Measurements from ENCODE around the gene MUC5AC.

MUC5AC gene

GRCh38 chr11:1205121-1205986 lies 47.6 kb downstream of the MUC5AC start:
- no peak for TF ChIP-seq CTCF (IDR thresholded peaks at IDR 0.05)
- no peak for TF ChIP-seq ZFX (IDR thresholded peaks at IDR 0.05; ENCODE audit: borderline replicate concordance)
- H3K27ac ChIP-seq, result no peak overlapping the region

DNA sequence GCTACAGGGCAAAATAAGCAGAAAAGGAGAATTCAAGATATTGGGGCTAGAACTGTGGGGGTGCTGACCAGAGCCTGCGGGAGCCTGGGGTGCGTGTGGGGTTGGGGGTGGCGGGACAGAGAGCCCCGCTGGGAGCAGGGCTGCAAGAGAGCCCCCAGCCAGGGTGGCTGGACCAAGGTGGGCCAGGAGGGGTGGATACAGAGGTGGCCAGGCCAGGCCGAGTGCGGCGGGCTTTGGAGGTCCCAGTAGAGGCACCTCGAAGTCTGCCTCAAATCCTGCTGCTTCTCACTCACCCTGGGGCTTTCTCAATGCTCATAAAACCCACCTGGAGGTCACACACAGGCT lies 48.2 kb downstream of the MUC5AC start:
- no peak for TF ChIP-seq CTCF (IDR thresholded peaks at IDR 0.05)
- TF ChIP-seq ZFX (IDR thresholded peaks at IDR 0.05; ENCODE audit: borderline replicate concordance), result no peak
- H3K27ac ChIP-seq, result no peak overlapping the region

DNA sequence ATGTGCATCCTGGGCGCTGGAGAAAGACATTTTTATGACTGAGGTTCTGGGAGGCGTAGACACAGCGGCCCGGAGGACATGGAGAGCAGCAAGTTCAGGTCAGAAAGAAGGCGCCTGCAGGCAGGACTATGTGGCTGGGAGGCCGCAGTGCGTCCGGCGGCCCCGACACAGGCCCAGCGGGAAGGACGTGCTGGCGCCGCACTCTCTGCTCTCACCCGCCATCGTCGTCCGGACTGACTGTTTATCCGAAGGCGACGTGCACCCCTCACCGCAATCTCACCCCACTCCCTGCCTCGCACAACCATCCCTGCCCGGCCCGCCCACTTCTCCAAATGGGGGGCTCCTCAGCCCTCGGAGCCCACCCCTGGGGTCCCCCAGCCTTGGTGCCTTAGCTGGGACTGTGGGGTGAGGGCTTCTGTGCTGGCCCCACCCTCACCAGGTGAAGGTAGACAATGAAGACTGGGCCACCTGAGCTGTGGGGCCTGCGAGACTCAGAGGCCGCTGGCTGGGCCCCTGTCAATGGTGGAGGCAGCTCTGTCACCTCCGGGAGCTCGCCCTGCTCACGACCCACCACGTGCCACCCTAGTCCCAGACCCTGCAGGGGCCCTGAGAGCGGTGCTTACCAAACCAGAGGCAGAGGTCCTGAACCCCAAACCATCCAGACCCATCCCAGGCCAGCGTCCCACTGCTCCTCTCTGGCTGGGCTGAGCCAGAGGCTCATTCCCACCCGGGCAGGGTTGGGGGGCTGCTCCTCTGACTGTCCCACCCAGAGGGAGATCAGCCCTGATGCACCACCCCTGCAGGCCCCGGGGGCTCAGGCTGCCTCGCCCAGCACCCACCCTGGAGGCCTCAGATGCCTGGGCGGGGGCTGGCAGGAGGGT lies 48.9 kb downstream of the MUC5AC start:
- no peak overlapping the region for H3K27ac ChIP-seq

DNA sequence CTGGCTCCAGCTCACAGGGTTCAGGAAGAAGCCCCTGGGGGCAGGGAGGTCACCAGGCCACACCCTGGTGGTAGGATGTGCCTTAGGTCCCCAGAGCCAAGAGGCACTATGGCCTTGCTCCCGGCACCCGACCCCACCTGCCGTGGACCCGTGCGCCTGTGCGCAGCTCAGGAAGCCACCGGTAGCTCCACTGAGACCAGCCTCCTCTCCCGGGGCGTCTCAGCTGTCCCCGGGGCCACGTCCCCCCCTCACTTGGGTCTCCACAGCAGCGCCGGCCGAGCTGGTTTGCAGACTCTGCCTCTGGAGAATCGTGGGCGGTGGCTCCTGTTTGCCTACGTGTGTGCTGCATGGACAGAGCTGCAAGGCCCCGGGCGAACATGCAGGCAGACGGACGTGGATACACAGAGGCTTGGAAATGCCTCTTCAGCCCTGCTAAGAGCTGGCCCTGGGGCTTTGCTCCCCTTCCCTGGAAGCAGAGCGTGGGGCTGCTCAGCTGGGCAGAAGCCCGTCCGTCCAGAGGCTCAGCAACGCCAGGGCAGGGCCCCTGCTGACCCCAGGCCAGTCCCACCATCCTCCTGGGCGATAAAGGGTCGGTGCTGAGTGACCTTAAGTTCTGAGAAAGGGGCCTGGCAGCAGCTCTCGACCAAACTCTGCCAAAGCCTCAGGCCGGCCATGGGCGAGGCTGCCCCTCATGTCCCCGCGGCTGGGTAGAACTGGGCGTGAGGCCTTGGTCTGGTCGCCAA lies 49.8 kb downstream of the MUC5AC start:
- TF ChIP-seq ZFX (IDR thresholded peaks at IDR 0.05; ENCODE audit: borderline replicate concordance) (no peak), CTCF (IDR thresholded peaks at IDR 0.05) (no peak)
- H3K27ac ChIP-seq, result no peak overlapping the region

More for the DNA sequence above, 48.9 kb downstream of the MUC5AC start:
- TF ChIP-seq CTCF (IDR thresholded peaks at IDR 0.05), result no peak
- no peak for TF ChIP-seq ZFX (IDR thresholded peaks at IDR 0.05; ENCODE audit: borderline replicate concordance)

GRCh38 chr11:1208144-1208393 lies 50.3 kb downstream of the MUC5AC start:
- TF ChIP-seq ZFX (IDR thresholded peaks at IDR 0.05; ENCODE audit: borderline replicate concordance), result no peak
- TF ChIP-seq CTCF (IDR thresholded peaks at IDR 0.05), result no peak
- no peak overlapping the region for H3K27ac ChIP-seq

DNA sequence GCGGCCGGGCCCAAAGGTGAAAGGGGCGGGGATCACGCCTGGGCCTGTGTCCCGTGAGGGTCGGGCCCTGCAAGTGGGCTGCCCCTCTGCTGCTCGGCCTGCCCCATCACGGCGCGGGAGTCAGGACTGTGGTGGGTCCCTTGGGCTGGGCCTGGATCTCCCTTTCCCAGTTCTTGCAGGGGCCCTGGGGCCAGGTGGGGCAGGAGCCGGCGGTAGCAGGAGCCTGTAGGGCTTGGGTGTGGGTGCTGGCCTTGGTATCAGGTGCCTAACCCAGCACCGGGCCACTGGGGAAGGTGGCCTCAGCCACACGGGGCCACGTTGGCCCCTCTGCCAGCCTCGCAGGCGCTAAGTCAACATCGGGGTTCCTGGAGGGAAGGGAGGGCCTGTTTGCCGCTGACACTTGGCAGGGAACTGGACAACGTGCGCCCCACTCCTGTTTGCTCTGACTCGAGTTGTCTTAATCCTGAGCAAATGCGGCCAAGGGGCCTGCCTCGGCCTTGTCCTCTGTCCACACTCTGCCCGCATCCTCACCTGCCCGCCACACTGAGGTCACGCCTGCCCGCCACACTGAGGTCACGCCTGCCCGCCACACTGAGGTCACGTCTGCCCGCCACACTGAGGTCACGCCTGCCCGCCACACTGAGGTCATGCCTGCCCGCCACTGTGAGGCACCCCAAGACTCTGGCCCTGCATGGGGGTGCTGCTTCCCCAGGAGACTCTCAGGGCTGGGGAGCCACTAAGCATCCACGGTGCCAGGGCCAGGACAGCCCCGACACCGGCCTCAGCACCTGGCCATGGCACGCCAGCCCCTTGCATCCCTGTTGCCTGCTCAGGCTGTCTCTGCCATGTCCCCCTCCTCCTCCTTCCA lies 50.9 kb downstream of the MUC5AC start:
- TF ChIP-seq ZFX (IDR thresholded peaks at IDR 0.05; ENCODE audit: borderline replicate concordance) (no peak), CTCF (IDR thresholded peaks at IDR 0.05) (no peak)
- H3K27ac ChIP-seq, result no peak overlapping the region
